T1000 (cell line): ENCODE measurements around the gene FERD3L.

Experiments
- DNase-seq: peaks from one replicate; lab custom pipeline; 2025; ENCODE audit warnings: mixed read lengths; lab: John Stamatoyannopoulos, UW

FERD3L gene

GRCh38 chr7:19117091-19117869, 27.9 kb downstream of the FERD3L start, which contains the start of gene TWIST1:
TSS of gene TWIST1 (minus strand) at chr7:19117636. CDS start at chr7:19117321, 315 bp downstream.
- peak; percentile 75 for DNase-seq

DNA sequence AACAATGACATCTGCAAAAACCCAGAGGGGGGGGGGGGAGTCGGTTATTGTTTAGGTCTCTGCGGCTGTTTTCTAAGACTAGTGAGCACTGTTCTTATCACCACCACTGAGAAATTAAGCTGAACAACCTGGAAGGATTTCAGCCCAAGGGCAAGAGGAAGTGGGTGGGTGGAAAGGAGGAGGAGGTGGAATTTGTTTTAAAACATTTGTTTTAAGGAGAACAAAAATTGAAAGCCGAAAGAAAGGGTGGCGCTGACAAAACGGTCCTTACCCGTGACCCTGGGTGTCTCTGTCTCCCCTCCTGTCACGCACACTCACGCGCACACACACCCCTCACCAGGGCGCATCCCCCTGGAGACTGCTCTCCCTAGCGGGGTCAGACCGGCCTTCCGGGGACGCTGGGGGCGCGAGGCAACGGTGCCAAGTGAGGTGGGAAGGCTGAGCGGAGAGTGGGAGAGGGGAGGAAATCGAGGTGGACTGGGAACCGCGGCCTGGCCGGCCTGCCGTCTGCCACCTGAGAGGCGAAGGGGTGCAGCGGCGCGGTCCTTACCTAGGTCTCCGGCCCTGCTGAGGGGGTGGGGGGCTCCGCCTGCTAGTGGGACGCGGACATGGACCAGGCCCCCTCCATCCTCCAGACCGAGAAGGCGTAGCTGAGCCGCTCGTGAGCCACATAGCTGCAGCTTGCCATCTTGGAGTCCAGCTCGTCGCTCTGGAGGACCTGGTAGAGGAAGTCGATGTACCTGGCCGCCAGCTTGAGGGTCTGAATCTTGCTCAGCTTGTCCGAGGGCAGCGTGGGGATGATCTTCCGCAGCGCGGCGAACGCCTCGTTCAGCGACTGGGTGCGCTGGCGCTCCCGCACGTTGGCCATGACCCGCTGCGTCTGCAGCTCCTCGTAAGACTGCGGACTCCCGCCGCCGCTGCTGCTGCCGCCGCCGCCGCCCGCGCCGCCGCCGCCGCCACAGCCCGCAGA, 28.8 kb downstream of the FERD3L start:
- DNase-seq: peak; percentile 15

DNA sequence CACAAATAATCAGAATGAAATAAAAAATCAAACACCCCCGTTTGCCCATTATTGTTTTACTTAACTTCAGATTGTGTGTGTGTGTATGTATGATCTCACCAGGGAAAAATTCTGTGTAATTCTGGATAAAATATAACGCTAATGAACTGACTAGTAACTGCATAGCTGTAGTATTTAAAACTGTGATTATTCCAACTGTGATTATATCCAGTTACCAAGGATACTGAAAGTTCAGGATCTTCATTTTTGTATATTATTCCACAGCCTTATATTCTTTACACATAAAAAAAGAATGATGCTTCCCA, 30.7 kb downstream of the FERD3L start:
- DNase-seq: no peak

DNA sequence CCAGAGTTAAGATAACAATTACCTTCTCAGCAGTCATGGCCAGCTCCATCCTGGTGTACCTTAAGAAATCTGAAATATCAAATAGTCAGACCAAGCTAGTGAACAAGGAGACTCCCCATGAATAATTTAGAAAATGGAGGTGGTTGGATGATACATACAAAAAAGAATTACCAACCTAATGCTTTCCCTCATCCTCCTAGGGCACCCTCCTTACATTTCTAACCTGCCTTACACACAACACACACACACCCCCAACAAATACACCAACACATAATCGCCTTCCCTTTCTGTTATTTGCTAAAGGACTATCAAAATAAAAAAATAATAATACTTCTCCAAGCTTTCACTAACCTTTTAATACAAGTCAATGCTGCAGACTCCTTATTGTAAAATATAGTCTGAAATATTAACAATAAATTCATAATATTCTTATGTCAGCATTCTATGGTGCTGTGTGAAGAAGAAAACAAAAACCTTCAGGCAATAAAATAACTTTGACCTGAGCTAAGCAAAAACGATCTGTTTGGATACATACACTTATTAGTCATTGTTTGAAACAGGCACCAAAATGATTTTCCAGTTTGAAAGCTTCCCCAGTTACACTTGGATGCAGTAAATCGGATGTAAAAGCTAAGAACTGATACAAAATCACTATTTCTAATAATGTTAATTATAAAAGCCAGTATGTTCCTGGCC, 31.2 kb downstream of the FERD3L start:
- no peak for DNase-seq

GRCh38 chr7:19113002-19113350, 32.2 kb downstream of the FERD3L start:
- no peak for DNase-seq

GRCh38 chr7:19112274-19113001, 32.8 kb downstream of the FERD3L start:
- no peak for DNase-seq

- DNase-seq: no peak
Measured at GRCh38 chr7:19111474-19112273, 33.5 kb downstream of the FERD3L start.

GRCh38 chr7:19110776-19111175, 34.4 kb downstream of the FERD3L start:
- no peak for DNase-seq

GRCh38 chr7:19110026-19110730, 35.0 kb downstream of the FERD3L start:
- no peak for DNase-seq

GRCh38 chr7:19109000-19109946, 35.9 kb downstream of the FERD3L start:
- no peak for DNase-seq

DNA sequence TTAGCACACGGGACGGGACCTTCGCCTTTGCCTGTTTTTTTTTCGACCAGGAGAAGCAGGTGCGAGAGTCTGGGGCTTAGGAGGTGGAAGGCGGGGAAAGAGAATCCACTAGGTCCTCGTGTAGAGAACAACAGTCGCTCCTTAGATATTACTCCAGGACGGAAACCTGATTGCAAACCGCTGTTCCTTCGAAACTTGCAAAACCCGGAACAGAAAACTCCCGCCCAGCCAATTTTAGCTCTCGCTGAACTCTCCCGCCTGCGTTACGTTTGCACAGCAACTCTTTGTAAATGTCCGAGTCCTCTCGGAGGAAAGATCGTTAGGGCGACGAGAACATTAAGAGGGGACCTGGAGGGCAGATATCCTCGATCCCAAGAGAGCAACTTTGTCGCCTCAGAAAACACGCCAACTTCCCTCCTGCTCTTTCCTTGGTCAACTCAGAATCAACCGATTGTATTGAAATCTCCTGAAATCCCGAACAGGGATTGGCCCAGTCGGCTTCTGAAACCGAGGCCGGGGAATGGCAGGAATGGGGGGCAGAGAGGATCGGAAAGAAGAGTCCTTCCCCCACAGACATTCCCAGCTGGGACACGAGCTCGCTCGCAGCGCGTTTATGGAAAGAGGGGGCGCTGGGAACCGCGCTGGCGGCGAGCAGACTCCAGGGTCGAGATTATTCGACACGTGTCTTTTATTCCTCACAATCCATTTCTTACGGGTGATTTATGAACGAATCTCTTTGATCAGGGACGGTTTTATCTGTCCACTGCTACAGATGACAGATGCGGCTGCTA, 37.7 kb downstream of the FERD3L start:
- DNase-seq: no peak

DNA sequence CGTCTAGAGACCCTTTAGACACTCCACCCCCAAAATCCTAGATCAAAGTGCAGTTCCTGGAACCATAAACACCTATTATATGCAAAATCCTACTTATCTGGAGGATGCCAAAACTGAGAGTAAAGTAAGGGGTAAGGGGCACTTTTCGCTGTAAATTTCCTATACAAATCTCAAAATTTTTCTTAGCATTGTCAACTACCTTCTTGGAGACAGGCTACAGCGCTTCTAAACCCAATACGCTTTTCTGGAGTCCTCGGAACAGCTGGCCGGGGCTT, 38.2 kb downstream of the FERD3L start:
- no peak for DNase-seq

DNA sequence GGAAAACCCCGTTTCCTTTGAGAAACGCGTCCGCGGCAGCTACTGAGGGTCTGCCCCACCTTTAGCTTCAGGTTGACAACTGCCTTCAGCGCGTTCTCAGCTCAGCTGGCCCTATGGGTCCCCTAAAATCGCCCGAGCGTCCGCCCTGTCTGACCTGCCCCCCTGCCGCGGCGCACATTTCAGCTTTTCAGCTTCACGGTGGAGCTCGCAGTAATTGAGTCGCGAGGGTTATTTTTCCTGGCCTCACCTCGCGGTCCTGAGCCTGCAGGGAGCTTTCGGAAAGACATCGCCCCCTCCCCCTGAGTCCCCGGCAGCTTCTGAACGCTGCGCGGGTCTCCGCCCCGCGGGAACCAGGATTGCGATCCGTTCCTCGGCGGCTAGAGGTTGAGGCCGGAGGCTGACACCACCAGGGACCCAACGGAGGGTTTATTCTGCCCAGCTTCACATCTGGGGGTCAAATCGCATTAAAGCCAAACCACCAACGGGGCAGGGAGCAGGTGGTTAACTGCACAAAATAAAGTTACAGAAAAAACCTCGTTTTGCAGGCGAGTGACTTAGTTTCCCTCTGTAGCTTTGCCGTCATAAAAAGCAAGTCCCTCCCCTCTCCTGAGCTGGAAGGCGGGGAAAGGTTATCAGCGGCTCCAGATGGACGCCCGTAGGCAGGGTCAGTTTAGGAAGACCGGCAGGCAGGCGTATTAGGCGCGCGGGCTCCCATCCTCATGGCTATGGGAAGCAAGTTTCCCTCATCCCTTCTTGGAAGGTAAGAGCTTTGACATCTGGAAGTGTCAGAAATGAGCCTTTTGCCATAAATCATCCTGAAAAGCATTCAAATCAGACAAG, 38.8 kb downstream of the FERD3L start:
- no peak for DNase-seq

GRCh38 chr7:19105546-19105945, 39.7 kb downstream of the FERD3L start:
- DNase-seq: no peak

- no peak for DNase-seq
Measured at GRCh38 chr7:19104811-19105210, 40.4 kb downstream of the FERD3L start.

DNA sequence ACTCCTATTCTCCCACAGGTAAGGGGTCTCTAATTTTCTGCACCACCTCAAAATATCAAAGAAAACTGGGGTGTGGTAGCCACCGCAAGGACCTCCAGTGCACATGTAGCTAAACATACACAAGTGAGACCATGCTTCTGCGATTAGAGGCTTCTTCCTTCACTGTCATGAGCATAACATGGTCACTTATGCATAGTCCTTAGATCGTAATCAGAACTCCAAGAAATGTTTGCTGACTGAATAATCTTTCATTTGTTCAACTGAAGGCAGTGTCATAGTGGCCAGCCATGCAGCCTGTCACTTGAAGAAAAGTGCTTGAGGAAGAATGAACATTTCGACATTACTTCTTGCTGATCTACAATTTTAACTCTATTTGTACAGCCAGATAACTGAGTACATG, 42.3 kb downstream of the FERD3L start:
- DNase-seq: no peak

- DNase-seq: no peak
Measured at GRCh38 chr7:19101909-19102308, 43.3 kb downstream of the FERD3L start.

DNA sequence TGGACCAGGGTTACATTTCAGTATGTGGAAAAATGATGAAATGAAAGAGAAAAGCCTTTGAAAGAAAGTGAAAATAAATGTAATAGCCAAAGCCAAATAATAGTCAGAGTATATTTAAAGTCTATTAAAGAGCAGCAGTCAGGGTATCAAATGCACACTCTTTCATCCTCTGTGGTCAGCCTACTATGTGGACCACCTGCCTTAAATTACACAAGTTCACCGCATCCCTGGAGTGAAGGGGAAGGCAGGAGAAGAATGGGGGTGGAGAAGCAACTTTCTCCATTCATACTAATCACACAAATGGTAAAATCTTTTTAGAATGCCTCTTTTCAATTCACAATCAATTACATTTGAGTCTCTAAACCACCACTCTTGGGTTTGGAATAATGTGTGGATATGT, 43.7 kb downstream of the FERD3L start:
- no peak for DNase-seq
